GM23338 (cell line): ENCODE data around the gene PRELP. TPM values are rescaled to one million over a fixed set of nuclear protein-coding genes. Genes with fewer than 3 reads are reported as not detected.

ENCODE experiments used
- ATAC-seq: fragments of 200-7000 bp; cut with Tn5 transposase; 3 replicates; pipeline ENCODE4 v1.9.1; 2020
- DNase-seq: peaks from one replicate; pipeline ENCODE4 v3.0.0-alpha.2; 2015; ENCODE audit warnings: low spot score
- H2AFZ ChIP-seq: fragments of 200-600 bp; sonication (generic); 2 replicates; pipeline ENCODE4 v1.8.0; 2016; ENCODE audit warnings: antibody characterized with exemption, mild to moderate bottlenecking, moderate library complexity
- H3F3A ChIP-seq: fragments of 200-600 bp; sonication (generic); replicated peaks from 2 replicates; pipeline ENCODE4 v1.8.0; 2017; ENCODE audit warnings: antibody characterized with exemption, mixed run types, low read depth
- H3K27ac ChIP-seq: fragments of 200-600 bp; sonication (generic); 2 replicates; pipeline ENCODE4 v1.6.1; 2016; ENCODE audit warnings: low read depth
- H3K27me3 ChIP-seq: fragments of 200-600 bp; sonication (generic); 2 replicates; pipeline ENCODE4 v1.8.0; 2016; ENCODE audit warnings: mild to moderate bottlenecking, mixed run types, moderate library complexity; ENCODE audit not compliant: insufficient read depth
- H3K36me3 ChIP-seq: fragments of 200-600 bp; sonication (generic); 2 replicates; pipeline ENCODE4 v1.8.0; 2016; ENCODE audit warnings: mild to moderate bottlenecking; ENCODE audit not compliant: insufficient read depth
- H3K4me1 ChIP-seq: fragments of 200-600 bp; sonication (generic); 2 replicates; pipeline ENCODE4 v1.8.0; 2016; ENCODE audit warnings: mild to moderate bottlenecking, moderate library complexity; ENCODE audit not compliant: insufficient read depth
- H3K4me2 ChIP-seq: fragments of 200-600 bp; sonication (generic); 2 replicates; pipeline ENCODE4 v1.7.1; 2017; ENCODE audit warnings: mixed run types
- H3K4me3 ChIP-seq: fragments of 200-600 bp; sonication (generic); 2 replicates; pipeline ENCODE4 v1.6.1; 2016; ENCODE audit warnings: mixed run types
- H3K79me2 ChIP-seq: fragments of 200-600 bp; sonication (generic); replicated peaks from 2 replicates; pipeline ENCODE4 v1.8.0; 2017; ENCODE audit warnings: mild to moderate bottlenecking; ENCODE audit not compliant: insufficient read depth
- H3K9me2 ChIP-seq: fragments of 200-600 bp; sonication (generic); 2 replicates; pipeline ENCODE4 v1.8.0; 2017; ENCODE audit not compliant: insufficient read depth
- H4K20me1 ChIP-seq: fragments of 200-600 bp; sonication (generic); replicated peaks from 2 replicates; pipeline ENCODE4 v1.8.0; 2017; ENCODE audit warnings: mild to moderate bottlenecking; ENCODE audit not compliant: insufficient read depth
- H3K27ac Mint-ChIP-seq: 2 replicates; pipeline ENCODE4 v1.8.0; 2020; ENCODE audit warnings: inconsistent platforms, mild to moderate bottlenecking, moderate library complexity, mixed read lengths
- H3K27me3 Mint-ChIP-seq: 3 replicates; pipeline ENCODE4 v1.8.0; 2022; ENCODE audit warnings: low read depth, mild to moderate bottlenecking, moderate library complexity, mixed read lengths, inconsistent platforms; ENCODE audit not compliant: insufficient read depth, poor library complexity
- H3K36me3 Mint-ChIP-seq: 3 replicates; pipeline ENCODE4 v1.8.0; 2021; ENCODE audit warnings: low read depth, mild to moderate bottlenecking, inconsistent platforms, moderate library complexity, mixed read lengths
- H3K4me1 Mint-ChIP-seq: 3 replicates; pipeline ENCODE4 v1.8.0; 2020; ENCODE audit warnings: mild to moderate bottlenecking, inconsistent platforms, mixed read lengths
- H3K4me3 Mint-ChIP-seq: 3 replicates; pipeline ENCODE4 v1.8.0; 2021; ENCODE audit warnings: moderate library complexity, mild to moderate bottlenecking, inconsistent platforms, mixed read lengths
- H3K9me3 Mint-ChIP-seq: 3 replicates; pipeline ENCODE4 v1.8.0; 2020; ENCODE audit warnings: moderate library complexity, mild to moderate bottlenecking, inconsistent platforms, mixed read lengths
- CREB1 ChIP-seq: fragments of 250-450 bp; sonication (Bioruptor Pico); IDR thresholded peaks from 2 replicates; pipeline ENCODE4 v1.5.0; 2020; ENCODE audit warnings: low read depth, mild to moderate bottlenecking, moderate library complexity
- CTCF ChIP-seq, 2 experiments: fragments of 200-600 bp in 1 of 2; sonication (generic) in 1 of 2; conservative IDR thresholded peaks; 2 replicates each; pipeline versions ENCODE4 v1.5.1 to v1.6.1; 2016 to 2017; ENCODE audit warnings: antibody characterized with exemption in 2 of 2, low read depth in 2 of 2, mild to moderate bottlenecking in 2 of 2, moderate library complexity in 1 of 2
- ETS1 ChIP-seq: IDR thresholded peaks from 2 replicates; pipeline ENCODE4 v1.6.1; 2016; ENCODE audit warnings: antibody characterized with exemption
- EZH2 ChIP-seq: fragments of 200-600 bp; sonication (generic); IDR thresholded peaks from one replicate; pipeline ENCODE4 v1.8.0; 2017; ENCODE audit warnings: antibody characterized with exemption, mild to moderate bottlenecking, low read depth; ENCODE audit not compliant: unreplicated experiment
- EZH2phosphoT487 ChIP-seq: fragments of 200-600 bp; sonication (generic); IDR thresholded peaks from one replicate; pipeline ENCODE4 v1.8.1; 2018; ENCODE audit warnings: antibody characterized with exemption; ENCODE audit not compliant: unreplicated experiment
- JUNB ChIP-seq: IDR thresholded peaks from one replicate; pipeline ENCODE4 v1.6.1; 2016; ENCODE audit warnings: antibody characterized with exemption; ENCODE audit not compliant: unreplicated experiment
- NANOG ChIP-seq: IDR thresholded peaks from 2 replicates; pipeline ENCODE4 v1.6.1; 2016; ENCODE audit warnings: antibody characterized with exemption, borderline replicate concordance
- POLR2AphosphoS5 ChIP-seq: IDR thresholded peaks from 2 replicates; pipeline ENCODE4 v1.6.1; 2016; ENCODE audit warnings: antibody characterized with exemption, low read depth
- REST ChIP-seq: IDR thresholded peaks from one replicate; pipeline ENCODE4 v1.6.1; 2018; ENCODE audit warnings: antibody characterized with exemption; ENCODE audit not compliant: unreplicated experiment
- STAT1 ChIP-seq: IDR thresholded peaks from one replicate; pipeline ENCODE4 v1.6.1; 2016; ENCODE audit warnings: antibody characterized with exemption; ENCODE audit not compliant: unreplicated experiment
- ZNF114 ChIP-seq: fragments of 250-450 bp; sonication (Bioruptor Pico); IDR thresholded peaks from 2 replicates; pipeline ENCODE4 v1.5.0; 2020; ENCODE audit warnings: mild to moderate bottlenecking, moderate library complexity
- ZNF331 ChIP-seq: fragments of 250-450 bp; sonication (Bioruptor Pico); IDR thresholded peaks from 2 replicates; pipeline ENCODE4 v1.5.0; 2020; ENCODE audit warnings: low read depth, mild to moderate bottlenecking, moderate library complexity
- polyA plus RNA-seq: library from polyadenylated mRNA; unstranded; fragments of >200 nt; fragmentation: Nextera tagmentation; extraction: Ambion mirVana; gene quantifications from 2 replicates; pipeline ENCODE4 v1.2.1, GENCODE V29; 2016
- total RNA-seq: library from RNA; depleted of rRNA; stranded (reverse); fragments of >200 nt; shearing (Covaris generic); gene quantifications from 2 replicates; pipeline ENCODE4 v1.2.3, GENCODE V29; 2014

Gene PRELP
- total and polyA plus RNA-seq, 2 experiments from 2014 or later, result 0.03 TPM

- Mint-ChIP-seq H3K4me3 (no peak overlapping the region), H3K27me3 (peaks cover 7% of the 10 kb centered on the region), H3K4me1 (peaks cover 35% of the 10 kb centered on the region), H3K36me3 (no peaks in the 10 kb centered on the region), H3K9me3 (no peaks in the 10 kb centered on the region), H3K27ac (no peak overlapping the region)
- no peak for DNase-seq
- no peaks in the 10 kb centered on the region for H3K27me3 ChIP-seq
- no peak overlapping the region; the same call in 1 of the 2 replicates for H3K4me2 ChIP-seq
- ATAC-seq, result no peak
- no peak overlapping the region for H3K27ac ChIP-seq
- no peaks in the 10 kb centered on the region for H4K20me1 ChIP-seq
- H3K36me3 ChIP-seq, result no peaks in the 10 kb centered on the region
- peak overlapping the region; percentile 93 for H2AFZ ChIP-seq
- no peaks in the 10 kb centered on the region for H3F3A ChIP-seq
- H3K9me2 ChIP-seq, result no peaks in the 10 kb centered on the region
- no peaks in the 10 kb centered on the region for H3K79me2 ChIP-seq
- TF ChIP-seq JUNB (no peak), ETS1 (no peak), CTCF (conservative IDR thresholded peaks at IDR 0.05; ENCODE audit: low read depth in 2 of 2) (no peak), REST (no peak), CREB1 (CRISPR knock-in tag) (no peak), EZH2phosphoT487 (no peak), ZNF331 (CRISPR knock-in tag) (no peak), POLR2AphosphoS5 (no peak), EZH2 (no peak), STAT1 (no peak), NANOG (no peak), ZNF114 (no peak)
- H3K4me3 ChIP-seq, result no peak overlapping the region
- H3K4me1 ChIP-seq, result peaks cover 5% of the 10 kb centered on the region
Observed at GRCh38 chr1:203491664-203492063, 16.1 kb downstream of the PRELP start.
